H1 (cell line): ENCODE results near the gene CSRNP3. TPM values are rescaled to one million over a fixed set of nuclear protein-coding genes. Genes with fewer than 3 reads are reported as not detected.

Source experiments
- CTCF ChIA-PET: fragments of 300-600 bp; sonication (Branson Sonifier 250); formaldehyde crosslinking; loops from one replicate; lab custom pipeline; 2021; ENCODE audit not compliant: partially characterized antibody; lab: Charles Lee
- POLR2A ChIA-PET: fragments of 300-600 bp; sonication (Branson Sonifier 250); formaldehyde crosslinking; loops from one replicate; lab custom pipeline; 2021; ENCODE audit warnings: inconsistent platforms; ENCODE audit not compliant: partially characterized antibody; lab: Charles Lee
- DNase-seq, 2 experiments: peaks; one replicate each; pipeline versions ENCODE4 v3.0.0 to v3.0.0-alpha.2; 2010 to 2022; ENCODE audit warnings: low spot score in 2 of 2, low read depth in 1 of 2, mixed read lengths in 1 of 2
- FAIRE-seq: peaks from 2 replicates; lab custom pipeline; 2011; peaks lifted over from hg19 to GRCh38; lab: Jason Lieb, UNC
- H2AFZ ChIP-seq: 2 replicates; pipeline ENCODE4 v1.8.1; 2012; ENCODE audit warnings: low read length, inconsistent platforms
- H2AK5ac ChIP-seq: 2 replicates; pipeline ENCODE4 v1.6.1; 2013; ENCODE audit warnings: low read depth, low read length
- H2BK120ac ChIP-seq: replicated peaks from 2 replicates; pipeline ENCODE3; 2013; ENCODE audit warnings: low read depth, low read length, inconsistent platforms
- H2BK12ac ChIP-seq: 2 replicates; pipeline ENCODE4 v1.6.1; 2013; ENCODE audit warnings: low read depth, low read length
- H2BK15ac ChIP-seq: 2 replicates; pipeline ENCODE4 v1.6.1; 2013; ENCODE audit warnings: low read length
- H2BK20ac ChIP-seq: 2 replicates; pipeline ENCODE4 v1.6.1; 2013; ENCODE audit warnings: low read length
- H2BK5ac ChIP-seq: 2 replicates; pipeline ENCODE4 v1.6.1; 2013; ENCODE audit warnings: low read depth, low read length
- H3K14ac ChIP-seq: 2 replicates; pipeline ENCODE4 v1.6.1; 2013; ENCODE audit warnings: inconsistent platforms; ENCODE audit not compliant: insufficient read length
- H3K18ac ChIP-seq: 2 replicates; pipeline ENCODE4 v1.6.1; 2013; ENCODE audit warnings: low read length; ENCODE audit errors: extremely low read depth
- H3K23ac ChIP-seq: 2 replicates; pipeline ENCODE4 v1.6.1; 2013; ENCODE audit warnings: inconsistent platforms; ENCODE audit not compliant: insufficient read length
- H3K23me2 ChIP-seq: 2 replicates; pipeline ENCODE4 v1.6.1; 2013; ENCODE audit warnings: low read depth, low read length
- H3K27ac ChIP-seq: 2 replicates; pipeline ENCODE4 v1.6.1; 2011; ENCODE audit warnings: low read depth, low read length, inconsistent platforms
- H3K27me3 ChIP-seq, 4 experiments: replicated peaks in 1 of 4; 1 replicate in 1 of 4; 2 replicates in 3 of 4; pipeline versions ENCODE4 v1.6.1 to v1.8.1; 2011 to 2013; ENCODE audit warnings: low read length in 3 of 4, mild to moderate bottlenecking in 3 of 4, inconsistent platforms in 2 of 4, mixed read lengths in 2 of 4, moderate library complexity in 1 of 4; ENCODE audit not compliant: control insufficient read depth in 3 of 4, insufficient read depth in 3 of 4; ENCODE audit errors: extremely low read depth in 1 of 4
- H3K36me3 ChIP-seq, 4 experiments: 2 replicates each; pipeline versions ENCODE4 v1.6.1 to v1.8.1; 2011 to 2013; ENCODE audit warnings: mild to moderate bottlenecking in 4 of 4, low read length in 3 of 4, moderate library complexity in 2 of 4, control low read depth in 1 of 4, inconsistent platforms in 1 of 4; ENCODE audit not compliant: insufficient read depth in 4 of 4, control insufficient read depth in 2 of 4
- H3K4ac ChIP-seq: replicated peaks from 2 replicates; pipeline ENCODE3; 2013; ENCODE audit warnings: low read length, low read depth, mixed read lengths, inconsistent platforms; ENCODE audit not compliant: insufficient read length
- H3K4me1 ChIP-seq, 4 experiments: replicated peaks in 1 of 4; 1 replicate in 1 of 4; 2 replicates in 3 of 4; pipeline versions ENCODE4 v1.6.1 to v1.8.1; 2011 to 2013; ENCODE audit warnings: low read length in 3 of 4, inconsistent platforms in 2 of 4, mixed read lengths in 1 of 4; ENCODE audit not compliant: insufficient read depth in 4 of 4, control insufficient read depth in 3 of 4
- H3K4me2 ChIP-seq, 2 experiments: 2 replicates each; pipeline versions ENCODE4 v1.6.1 to v1.8.1; 2011 to 2013; ENCODE audit warnings: low read depth in 2 of 2, low read length in 2 of 2, control low read depth in 1 of 2, inconsistent platforms in 1 of 2, mild to moderate bottlenecking in 1 of 2; ENCODE audit not compliant: insufficient read depth in 1 of 2
- H3K4me3 ChIP-seq, 4 experiments: fragments of 200-600, 300-600 bp in 1 of 4; sonication (generic), shearing (Covaris generic), sonication (Bioruptor Twin) in 1 of 4; 2 replicates each; pipeline versions ENCODE4 v1.5.1 to v1.8.1; 2011 to 2016; ENCODE audit warnings: low read length in 4 of 4, low read depth in 3 of 4, control low read depth in 2 of 4, inconsistent platforms in 2 of 4, mild to moderate bottlenecking in 2 of 4, mixed read lengths in 1 of 4, moderate library complexity in 1 of 4; ENCODE audit not compliant: insufficient read depth in 2 of 4; ENCODE audit errors: extremely low read depth in 1 of 4
- H3K56ac ChIP-seq: replicated peaks from 2 replicates; pipeline ENCODE3; 2013; ENCODE audit warnings: low read depth, mild to moderate bottlenecking, mixed read lengths, low read length, inconsistent platforms; ENCODE audit not compliant: insufficient read length
- H3K79me1 ChIP-seq: 2 replicates; pipeline ENCODE4 v1.6.1; 2013; ENCODE audit warnings: low read depth, low read length, control low read depth
- H3K79me2 ChIP-seq, 2 experiments: 2 replicates each; pipeline versions ENCODE4 v1.6.1 to v1.8.1; 2012 to 2013; ENCODE audit warnings: low read length in 2 of 2, mild to moderate bottlenecking in 2 of 2, inconsistent platforms in 1 of 2; ENCODE audit not compliant: insufficient read depth in 2 of 2, control insufficient read depth in 1 of 2
- H3K9ac ChIP-seq, 4 experiments: replicated peaks in 1 of 4; 1 replicate in 1 of 4; 2 replicates in 3 of 4; pipeline versions ENCODE4 v1.6.1 to v1.8.1; 2011 to 2013; ENCODE audit warnings: low read depth in 3 of 4, low read length in 3 of 4, control low read depth in 2 of 4, mild to moderate bottlenecking in 2 of 4, moderate library complexity in 2 of 4, inconsistent platforms in 1 of 4; ENCODE audit errors: extremely low read depth in 1 of 4
- H3K9me3 ChIP-seq, 2 experiments: 2 replicates each; pipeline versions ENCODE4 v1.6.1 to v1.8.1; 2012 to 2013; ENCODE audit warnings: mild to moderate bottlenecking in 2 of 2, moderate library complexity in 2 of 2, control low read depth in 1 of 2, inconsistent platforms in 1 of 2, low read depth in 1 of 2, low read length in 1 of 2, mixed read lengths in 1 of 2; ENCODE audit not compliant: insufficient read depth in 2 of 2
- H4K20me1 ChIP-seq, 2 experiments: replicated peaks in 1 of 2; 2 replicates each; pipeline versions ENCODE3 to v1.8.1; 2011 to 2013; ENCODE audit warnings: inconsistent platforms in 2 of 2, low read length in 2 of 2, mild to moderate bottlenecking in 1 of 2; ENCODE audit not compliant: insufficient read depth in 2 of 2, control insufficient read depth in 1 of 2
- H4K5ac ChIP-seq: 2 replicates; pipeline ENCODE4 v1.6.1; 2013; ENCODE audit warnings: low read length, low read depth, mixed read lengths, inconsistent platforms; ENCODE audit not compliant: insufficient read length
- H4K8ac ChIP-seq: 2 replicates; pipeline ENCODE4 v1.8.0; 2013; ENCODE audit warnings: mild to moderate bottlenecking, moderate library complexity, low read length, inconsistent platforms; ENCODE audit not compliant: insufficient read depth; ENCODE audit errors: extremely low read depth
- H4K91ac ChIP-seq: replicated peaks from 2 replicates; pipeline ENCODE3; 2013; ENCODE audit warnings: low read length, mixed read lengths, inconsistent platforms; ENCODE audit not compliant: insufficient read length
- ASH2L ChIP-seq: fragments of 200-600, 300-600 bp; sonication (generic); IDR thresholded peaks from one replicate; pipeline ENCODE4 v1.7.1; 2017; ENCODE audit warnings: low read length
- BACH1 ChIP-seq: IDR thresholded peaks from 2 replicates; pipeline ENCODE4 v1.6.1; 2012; ENCODE audit warnings: low read length, improper control_type of control experiment
- BCL11A ChIP-seq, 2 experiments: IDR thresholded peaks; one replicate each; pipeline ENCODE4 v1.6.1; 2011; ENCODE audit warnings: low read depth in 2 of 2, low read length in 2 of 2, mild to moderate bottlenecking in 2 of 2
- BRCA1 ChIP-seq: IDR thresholded peaks from 2 replicates; pipeline ENCODE4 v1.6.1; 2012; ENCODE audit warnings: low read depth, low read length, improper control_type of control experiment
- EZH2 ChIP-seq: fragments of 200-600 bp; sonication (generic); IDR thresholded peaks from 2 replicates; pipeline ENCODE4 v1.7.1; 2012; ENCODE audit warnings: low read depth, mild to moderate bottlenecking, moderate library complexity, low read length, inconsistent platforms; ENCODE audit not compliant: severe bottlenecking
- JUN ChIP-seq: IDR thresholded peaks from 2 replicates; pipeline ENCODE4 v1.6.1; 2011; ENCODE audit warnings: low read depth, mild to moderate bottlenecking, improper control_type of control experiment, low read length
- JUND ChIP-seq: IDR thresholded peaks from 2 replicates; pipeline ENCODE4 v1.6.1; 2011; ENCODE audit warnings: mild to moderate bottlenecking, improper control_type of control experiment, low read length
- KDM1A ChIP-seq: fragments of 200-600, 300-600 bp; sonication (generic); IDR thresholded peaks from 2 replicates; pipeline ENCODE4 v1.7.1; 2016; ENCODE audit warnings: mild to moderate bottlenecking, low read length, borderline replicate concordance
- NRF1 ChIP-seq: IDR thresholded peaks from 2 replicates; pipeline ENCODE4 v1.6.1; 2011; ENCODE audit warnings: mild to moderate bottlenecking, low read depth, low read length, improper control_type of control experiment
- RBBP5 ChIP-seq: IDR thresholded peaks from 2 replicates; pipeline ENCODE4 v1.7.1; 2012; ENCODE audit warnings: low read depth, mild to moderate bottlenecking, inconsistent platforms, low read length, moderate library complexity, borderline replicate concordance
- RNF2 ChIP-seq: fragments of 200-900, 300-1000 bp; sonication (generic); IDR thresholded peaks from 2 replicates; pipeline ENCODE4 v1.7.1; 2016; ENCODE audit warnings: borderline replicate concordance, low read depth, mild to moderate bottlenecking, antibody characterized with exemption, low read length; ENCODE audit not compliant: poor library complexity, severe bottlenecking; ENCODE audit errors: missing control alignments
- SIX5 ChIP-seq: IDR thresholded peaks from 2 replicates; pipeline ENCODE4 v1.6.1; 2011; ENCODE audit warnings: mild to moderate bottlenecking, low read depth, low read length
- TAF7 ChIP-seq: optimal IDR thresholded peaks from 2 replicates; pipeline ENCODE3; 2011; ENCODE audit warnings: low read depth, mild to moderate bottlenecking, inconsistent platforms, low read length, moderate library complexity, borderline replicate concordance
- WGBS, 2 experiments: shearing (Covaris generic) in 1 of 2; methylation state at CpG; one replicate each; pipeline versions ENCODE4 v1.1.6 to v1.1.7; 2013 to 2015; ENCODE audit warnings: low lambda C conversion rate in 2 of 2, mixed read lengths in 2 of 2, inconsistent platforms in 1 of 2, low coverage in 1 of 2, missing lambda C conversion rate in 1 of 2; ENCODE audit not compliant: insufficient replicate concordance in 2 of 2, insufficient coverage in 1 of 2, insufficient read length in 1 of 2; ENCODE audit errors: extremely low coverage in 1 of 2, missing lambda C conversion rate in 1 of 2; 5-methylcytosine and 5-hydroxymethylcytosine counted together
- polyA plus RNA-seq, 7 experiments: library from polyadenylated mRNA; depleted of rRNA in 3 of 7; stranded (reverse) in 5 of 7; unstranded in 2 of 7; fragments of >200 nt in 5 of 7; fragments of 200-250 nt in 2 of 7; gene quantifications; 1 replicate in 5 of 7; 2 replicates in 1 of 7; 4 replicates in 1 of 7; pipeline versions ENCODE4 v1.2.1 to v1.2.3, GENCODE V29; 2011 to 2013; ENCODE audit warnings: missing spikeins in 2 of 7, mixed read lengths in 2 of 7
- total RNA-seq: library from RNA; stranded (reverse); fragmentation: NEBNext Ultra II Directional; extraction: Animal tissue kit (Norgen Biotek cat#: 25700); gene quantifications from 2 replicates; pipeline ENCODE4 v1.2.1, GENCODE V29; 2021
- TF ChIP-seq, protein P1 (sequence below): IDR thresholded peaks from 2 replicates; pipeline ENCODE4 v1.6.1; 2011; ENCODE audit warnings: low read length, improper control_type of control experiment

Gene CSRNP3
- total and polyA plus RNA-seq, 2 of the 8 experiments (the other 6 are each of a cell fraction or from before 2014, with no cell fraction given): 1.3 to 6.5 TPM

DNA sequence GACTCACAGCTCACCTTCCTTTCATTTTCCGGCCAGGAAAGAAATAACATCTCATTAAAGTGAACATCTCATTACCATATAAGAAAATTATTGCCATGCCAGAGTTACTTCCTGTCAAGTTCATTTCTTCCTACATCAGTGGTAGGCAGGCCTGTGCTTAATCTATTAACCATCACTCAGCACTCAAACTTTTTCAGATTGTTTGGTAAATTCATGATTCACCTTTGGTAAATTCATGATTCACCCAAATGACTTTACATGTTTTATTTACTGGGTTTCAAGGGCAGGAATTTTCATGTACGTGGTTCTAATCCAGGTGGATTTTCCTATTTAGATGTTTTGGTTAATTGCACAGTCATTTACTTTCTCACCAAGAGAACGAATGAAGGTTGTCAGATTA is 116.5 kb downstream of the CSRNP3 start:
- H3K27me3 ChIP-seq: no peaks in the 10 kb centered on the region
- no peak overlapping the region for H2AFZ ChIP-seq
- no peak overlapping the region for H2BK15ac ChIP-seq
- POLR2A ChIA-PET: no interaction called here
- DNase-seq (no peak), FAIRE-seq (no peak)
- no peak overlapping the region for H3K14ac ChIP-seq
- no peak overlapping the region for H3K23ac ChIP-seq
- H3K36me3 ChIP-seq: peaks cover 0 to 3% (median 0%) of the 10 kb centered on the region in 4 experiments; a peak in 1 of 8 replicates
- no peaks in the 10 kb centered on the region for H3K79me1 ChIP-seq
- no peaks in the 10 kb centered on the region for H3K23me2 ChIP-seq
- H3K4me1 ChIP-seq: no peaks in the 10 kb centered on the region
- H2BK20ac ChIP-seq: no peak overlapping the region
- 89% methylated on average over 3 of the region's 3 CpGs; no CpG with 5 or more reads in 1 of the 2 experiments for WGBS, 2 experiments
- H2AK5ac ChIP-seq: no peak overlapping the region
- H4K8ac ChIP-seq: no peak overlapping the region
- no peak overlapping the region for H4K5ac ChIP-seq
- no peak overlapping the region for H3K4me2 ChIP-seq
- no peak overlapping the region for H3K4ac ChIP-seq
- peaks cover 0 to 4% of the 10 kb centered on the region in 2 experiments; a peak in 1 of 4 replicates for H3K9me3 ChIP-seq
- H3K4me3 ChIP-seq: no peak overlapping the region
- no peak overlapping the region for H2BK5ac ChIP-seq
- H4K91ac ChIP-seq: no peak overlapping the region
- no peaks in the 10 kb centered on the region for H3K79me2 ChIP-seq
- H3K18ac ChIP-seq: no peak overlapping the region
- no peak overlapping the region for H3K9ac ChIP-seq
- no peak overlapping the region for H3K56ac ChIP-seq
- CTCF ChIA-PET: no interaction called here
- no peak overlapping the region for H3K27ac ChIP-seq
- H4K20me1 ChIP-seq: no peaks in the 10 kb centered on the region
- H2BK120ac ChIP-seq: no peak overlapping the region
- no peak overlapping the region for H2BK12ac ChIP-seq
- TF ChIP-seq, protein P1, sequence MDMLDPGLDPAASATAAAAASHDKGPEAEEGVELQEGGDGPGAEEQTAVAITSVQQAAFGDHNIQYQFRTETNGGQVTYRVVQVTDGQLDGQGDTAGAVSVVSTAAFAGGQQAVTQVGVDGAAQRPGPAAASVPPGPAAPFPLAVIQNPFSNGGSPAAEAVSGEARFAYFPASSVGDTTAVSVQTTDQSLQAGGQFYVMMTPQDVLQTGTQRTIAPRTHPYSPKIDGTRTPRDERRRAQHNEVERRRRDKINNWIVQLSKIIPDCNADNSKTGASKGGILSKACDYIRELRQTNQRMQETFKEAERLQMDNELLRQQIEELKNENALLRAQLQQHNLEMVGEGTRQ: no peak
- TF ChIP-seq RNF2 (no peak), JUN (no peak), BCL11A (IDR thresholded peaks at IDR 0.05; ENCODE audit: low read depth in 2 of 2, low read length in 2 of 2) (no peak), RBBP5 (no peak), NRF1 (no peak), SIX5 (no peak), JUND (no peak), KDM1A (no peak), BRCA1 (no peak), ASH2L (no peak), TAF7 (no peak), BACH1 (no peak), EZH2 (no peak)
